HAP-1 (cell line): Measurements from ENCODE around the gene PYHIN1.
"Not testable (repeated sequence)": the region's sequence is repeated elsewhere in the genome, so short reads cannot be mapped to it uniquely, and the experiment has no call there.

ENCODE experiments used
- DNase-seq, 2 experiments: peaks; one replicate each; pipeline ENCODE4 v3.0.0-alpha.2; 2016 to 2020; ENCODE audit warnings: low spot score in 2 of 2
- H3K27me3 ChIP-seq: fragments of 250-450 bp; sonication (Bioruptor Pico); 2 replicates; pipeline ENCODE4 v1.5.1; 2020; ENCODE audit warnings: low read depth, mild to moderate bottlenecking, moderate library complexity
- H3K36me3 ChIP-seq: fragments of 250-450 bp; sonication (Bioruptor Pico); replicated peaks from 2 replicates; pipeline ENCODE4 v1.5.1; 2020; ENCODE audit warnings: mild to moderate bottlenecking
- H3K4me1 ChIP-seq: fragments of 250-450 bp; sonication (Bioruptor Pico); 2 replicates; pipeline ENCODE4 v1.5.1; 2020; ENCODE audit warnings: mild to moderate bottlenecking
- H3K4me3 ChIP-seq: fragments of 250-450 bp; sonication (Bioruptor Pico); 2 replicates; pipeline ENCODE4 v1.5.1; 2020; ENCODE audit warnings: mild to moderate bottlenecking, moderate library complexity
- H3K9me3 ChIP-seq: fragments of 250-450 bp; sonication (Bioruptor Pico); 2 replicates; pipeline ENCODE4 v1.5.1; 2020; ENCODE audit warnings: mild to moderate bottlenecking, moderate library complexity
- in situ Hi-C: fragments of 300-500 bp; cut with MboI; formaldehyde crosslinking; loops from 3 replicates; pipeline ENCODE4 v1.14.3; 2020; ENCODE audit warnings: low sequenced_read_pairs, inconsistent platforms, mixed read lengths

The PYHIN1 gene

GRCh38 chr1:159011001-159011400, 79.6 kb downstream of the PYHIN1 start:
- H3K36me3 ChIP-seq, H3K27me3 ChIP-seq, H3K9me3 ChIP-seq, H3K4me3 ChIP-seq, DNase-seq, in situ Hi-C loops, H3K4me1 ChIP-seq: not testable (repeated sequence)

- Histone ChIP-seq H3K4me3 (no peak overlapping the region), H3K9me3 (no peaks in the 10 kb centered on the region), H3K27me3 (no peaks in the 10 kb centered on the region), H3K36me3 (no peaks in the 10 kb centered on the region), H3K4me1 (no peaks in the 10 kb centered on the region)
- no peak for DNase-seq
- in situ Hi-C loops = no loop called here
Measured at GRCh38 chr1:159011751-159012150, 80.4 kb downstream of the PYHIN1 start.

GRCh38 chr1:159012495-159012894, 81.1 kb downstream of the PYHIN1 start:
- Histone ChIP-seq H3K4me3 (no peak overlapping the region), H3K9me3 (no peaks in the 10 kb centered on the region), H3K27me3 (no peaks in the 10 kb centered on the region), H3K36me3 (no peaks in the 10 kb centered on the region), H3K4me1 (no peaks in the 10 kb centered on the region)
- no peak for DNase-seq
- in situ Hi-C loops = no loop called here

- H3K4me3 ChIP-seq = no peak overlapping the region
- H3K9me3 ChIP-seq = no peaks in the 10 kb centered on the region
- H3K4me1 ChIP-seq = no peaks in the 10 kb centered on the region
- no peak for DNase-seq
- H3K36me3 ChIP-seq = no peaks in the 10 kb centered on the region
- no peaks in the 10 kb centered on the region for H3K27me3 ChIP-seq
- in situ Hi-C loops = no loop called here
Measured at GRCh38 chr1:159014003-159014571, 82.7 kb downstream of the PYHIN1 start.

- H3K9me3 ChIP-seq = no peaks in the 10 kb centered on the region
- H3K4me3 ChIP-seq = no peak overlapping the region
- no peak for DNase-seq
- H3K36me3 ChIP-seq = no peaks in the 10 kb centered on the region
- H3K27me3 ChIP-seq = no peaks in the 10 kb centered on the region
- in situ Hi-C loops = no loop called here
- no peaks in the 10 kb centered on the region for H3K4me1 ChIP-seq
Measured at GRCh38 chr1:159014851-159015250, 83.5 kb downstream of the PYHIN1 start.

GRCh38 chr1:159015440-159015909, 84.1 kb downstream of the PYHIN1 start:
- no peaks in the 10 kb centered on the region for H3K4me1 ChIP-seq
- in situ Hi-C loops = no loop called here
- H3K27me3 ChIP-seq = no peaks in the 10 kb centered on the region
- H3K9me3 ChIP-seq = no peaks in the 10 kb centered on the region
- H3K36me3 ChIP-seq = no peaks in the 10 kb centered on the region
- H3K4me3 ChIP-seq = no peak overlapping the region
- no peak for DNase-seq

GRCh38 chr1:159023723-159024122, 92.4 kb downstream of the PYHIN1 start:
- no peak overlapping the region for H3K4me3 ChIP-seq
- H3K4me1 ChIP-seq = no peaks in the 10 kb centered on the region
- H3K36me3 ChIP-seq = no peaks in the 10 kb centered on the region
- no peaks in the 10 kb centered on the region for H3K9me3 ChIP-seq
- in situ Hi-C loops = no loop called here
- no peak for DNase-seq
- no peaks in the 10 kb centered on the region for H3K27me3 ChIP-seq

DNA sequence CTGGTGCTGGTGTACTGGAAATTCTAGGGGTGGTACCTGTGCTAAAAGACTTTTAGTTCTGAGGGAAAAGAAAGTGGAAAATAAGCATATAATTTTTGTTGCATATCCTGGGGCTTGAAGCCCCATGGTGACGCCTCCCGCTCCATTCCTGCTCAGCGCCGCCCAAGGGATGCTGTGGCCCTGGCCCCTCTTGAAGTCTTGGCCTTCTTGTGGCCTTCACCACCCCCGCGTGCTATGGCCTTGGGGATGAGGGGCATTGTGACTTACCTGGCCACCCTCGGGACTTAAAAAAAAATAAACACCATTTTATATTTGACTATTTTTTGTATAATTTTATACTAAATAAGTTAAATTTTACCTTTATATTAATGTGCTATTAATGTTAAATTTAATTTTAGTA, 93.7 kb downstream of the PYHIN1 start:
- Histone ChIP-seq H3K27me3 (no peaks in the 10 kb centered on the region), H3K9me3 (no peaks in the 10 kb centered on the region), H3K36me3 (no peaks in the 10 kb centered on the region), H3K4me3 (no peak overlapping the region), H3K4me1 (no peaks in the 10 kb centered on the region)
- in situ Hi-C loops = no loop called here
- no peak for DNase-seq
